Urinary bladder (tissue), 4 donors: ENCODE measurements around the gene ACD. TPM values are rescaled to one million over a fixed set of nuclear protein-coding genes. Genes with fewer than 3 reads are reported as not detected.
"Not testable (repeated sequence)": the region's sequence is repeated elsewhere in the genome, so short reads cannot be mapped to it uniquely, and the experiment has no call there.

ENCODE experiments used
- DNase-seq: peaks from one replicate; pipeline ENCODE4 v3.0.0-alpha.2; 2015; ENCODE audit errors: extremely low spot score
- H3K27ac ChIP-seq: one replicate; pipeline ENCODE4 v1.5.1; 2013; ENCODE audit warnings: low read depth, mild to moderate bottlenecking, moderate library complexity
- H3K36me3 ChIP-seq: one replicate; pipeline ENCODE4 v1.6.1; 2013; ENCODE audit warnings: mild to moderate bottlenecking, moderate library complexity; ENCODE audit not compliant: insufficient read depth
- H3K4me1 ChIP-seq: one replicate; pipeline ENCODE4 v1.6.1; 2013; ENCODE audit warnings: mild to moderate bottlenecking, moderate library complexity; ENCODE audit not compliant: insufficient read depth
- H3K4me3 ChIP-seq: one replicate; pipeline ENCODE4 v1.5.1; 2013; ENCODE audit warnings: low read depth, low read length
- WGBS: extraction: QIAGEN DNeasy Blood & Tissue Kit; methylation state at CpG from one replicate; pipeline ENCODE4 v1.1.7; 2013; 5-methylcytosine and 5-hydroxymethylcytosine counted together
- polyA plus RNA-seq: library from polyadenylated mRNA; stranded (reverse); fragments of 200-250 nt; gene quantifications from one replicate; pipeline ENCODE4 v1.2.3, GENCODE V29; 2013
- total RNA-seq: library from RNA; depleted of rRNA; stranded (reverse); fragments of >200 nt; gene quantifications from one replicate; pipeline ENCODE4 v1.2.3, GENCODE V29; 2014
- donor health status: healthy with polysubstance abuse.
- donor health status: healthy.

The ACD gene
- total RNA-seq (9.5 TPM), polyA plus RNA-seq (34.6 TPM)

GRCh38 chr16:67659675-67660563 lies at the start of gene ACD:
Gene ACD, minus strand, starts transcription at chr16:67660260. Its CDS starts 40 bp downstream, at chr16:67660220.
- H3K36me3 ChIP-seq, result no peaks in the 10 kb centered on the region
- under 1% methylated on average over 83 of the region's 83 CpGs for WGBS

GRCh38 chr16:67709050-67709449 lies 49.0 kb upstream of the ACD start:
- Histone ChIP-seq H3K4me1 (no peaks in the 10 kb centered on the region), H3K36me3 (no peaks in the 10 kb centered on the region), H3K4me3 (no peak overlapping the region), H3K27ac (no peak overlapping the region)
- no peak for DNase-seq
- 97% methylated on average over 1 of the region's 1 CpG for whole genome bisulfite sequencing

More at GRCh38 chr16:67659675-67660563, at the start of gene ACD:
- no peaks in the 10 kb centered on the region for H3K4me1 ChIP-seq
- H3K27ac ChIP-seq, result peak within 1 kb of the TSS; percentile 85
- peak within 1 kb of the TSS; percentile 75 for H3K4me3 ChIP-seq
- peak; percentile 78 for DNase-seq

GRCh38 chr16:67708368-67708771 lies 48.3 kb upstream of the ACD start:
- no peak overlapping the region for H3K27ac ChIP-seq
- no peaks in the 10 kb centered on the region for H3K4me1 ChIP-seq
- H3K36me3 ChIP-seq, result no peaks in the 10 kb centered on the region

GRCh38 chr16:67707790-67708189 lies 47.7 kb upstream of the ACD start:
- no peaks in the 10 kb centered on the region for H3K4me1 ChIP-seq
- WGBS, result 97% methylated on average over 5 of the region's 5 CpGs
- H3K27ac ChIP-seq, result no peak overlapping the region
- no peak for DNase-seq
- H3K36me3 ChIP-seq, result no peaks in the 10 kb centered on the region
- no peak overlapping the region for H3K4me3 ChIP-seq

More at GRCh38 chr16:67708368-67708771, 48.3 kb upstream of the ACD start:
- no peak overlapping the region for H3K4me3 ChIP-seq
- 79% methylated on average over 2 of the region's 2 CpGs for WGBS
- DNase-seq, result no peak

GRCh38 chr16:67707210-67707609 lies 47.1 kb upstream of the ACD start:
- WGBS, result 99% methylated on average over 4 of the region's 4 CpGs
- no peak for DNase-seq
- Histone ChIP-seq H3K4me1 (no peaks in the 10 kb centered on the region), H3K36me3 (no peaks in the 10 kb centered on the region), H3K4me3 (no peak overlapping the region), H3K27ac (no peak overlapping the region)

- H3K36me3 ChIP-seq, result no peaks in the 10 kb centered on the region
- H3K27ac ChIP-seq, result no peak overlapping the region
- no peaks in the 10 kb centered on the region for H3K4me1 ChIP-seq
- H3K4me3 ChIP-seq, result no peak overlapping the region
- no peak for DNase-seq
- 88% methylated on average over 5 of the region's 5 CpGs for WGBS
Observed at GRCh38 chr16:67704110-67704509, 44.0 kb upstream of the ACD start.

GRCh38 chr16:67703626-67704025 lies 43.6 kb upstream of the ACD start:
- Histone ChIP-seq H3K4me1 (no peaks in the 10 kb centered on the region), H3K4me3 (no peak overlapping the region), H3K36me3 (no peaks in the 10 kb centered on the region), H3K27ac (no peak overlapping the region)
- no peak for DNase-seq
- 76% methylated on average over 2 of the region's 2 CpGs for WGBS

GRCh38 chr16:67702130-67702529 lies 42.1 kb upstream of the ACD start:
- no peak overlapping the region for H3K4me3 ChIP-seq

GRCh38 chr16:67701420-67701819 lies 41.4 kb upstream of the ACD start:
- Histone ChIP-seq H3K27ac (no peak overlapping the region), H3K4me1 (no peaks in the 10 kb centered on the region), H3K4me3 (no peak overlapping the region), H3K36me3 (no peaks in the 10 kb centered on the region)
- no peak for DNase-seq
- WGBS, result 92% methylated on average over 1 of the region's 1 CpG

More at GRCh38 chr16:67702130-67702529, 42.1 kb upstream of the ACD start:
- Histone ChIP-seq H3K4me1 (no peaks in the 10 kb centered on the region), H3K36me3 (no peaks in the 10 kb centered on the region), H3K27ac (no peak overlapping the region)
- WGBS, result 93% methylated on average over 4 of the region's 4 CpGs
- no peak for DNase-seq

GRCh38 chr16:67699265-67699664 lies 39.2 kb upstream of the ACD start:
- Histone ChIP-seq H3K4me3 (no peak overlapping the region), H3K27ac (no peak overlapping the region), H3K4me1 (no peaks in the 10 kb centered on the region), H3K36me3 (no peaks in the 10 kb centered on the region)
- 97% methylated on average over 7 of the region's 7 CpGs for WGBS
- DNase-seq, result no peak

- Histone ChIP-seq H3K4me1 (no peaks in the 10 kb centered on the region), H3K36me3 (no peaks in the 10 kb centered on the region), H3K27ac (no peak overlapping the region), H3K4me3 (no peak overlapping the region)
- no peak for DNase-seq
- WGBS, result 94% methylated on average over 4 of the region's 4 CpGs
Observed at GRCh38 chr16:67697422-67698185, 37.5 kb upstream of the ACD start.

- Histone ChIP-seq H3K27ac (no peak overlapping the region), H3K4me3 (no peak overlapping the region), H3K4me1 (no peaks in the 10 kb centered on the region), H3K36me3 (no peaks in the 10 kb centered on the region)
- DNase-seq, result no peak
- 73% methylated on average over 2 of the region's 2 CpGs for WGBS
Observed at GRCh38 chr16:67694611-67695010, 34.6 kb upstream of the ACD start.

- not testable (repeated sequence) for DNase-seq, H3K4me1 ChIP-seq, H3K27ac ChIP-seq, H3K4me3 ChIP-seq, H3K36me3 ChIP-seq
- WGBS, result 91% methylated on average over 8 of the region's 8 CpGs
Observed at GRCh38 chr16:67693517-67694285, 33.6 kb upstream of the ACD start.
